Muscle of leg (tissue), 11 donors: ENCODE results near the gene MOSMO. TPM values are rescaled to one million over a fixed set of nuclear protein-coding genes. Genes with fewer than 3 reads are reported as not detected.
A peak's percentile ranks its signal among the peaks of the same experiment; 100 is the strongest.
"Not testable (repeated sequence)": the region's sequence is repeated elsewhere in the genome, so short reads cannot be mapped to it uniquely, and the experiment has no call there.

ENCODE experiments used
- DNase-seq: peaks from one replicate; pipeline ENCODE4 v3.0.0; 2013
- H3K27ac ChIP-seq: one replicate; pipeline ENCODE4 v1.5.1; 2013; ENCODE audit warnings: mild to moderate bottlenecking, low read length, control low read depth
- H3K27me3 ChIP-seq: one replicate; pipeline ENCODE4 v1.6.1; 2013; ENCODE audit warnings: low read length; ENCODE audit not compliant: control insufficient read depth, insufficient read depth
- H3K36me3 ChIP-seq: one replicate; pipeline ENCODE4 v1.6.1; 2013; ENCODE audit warnings: low read length; ENCODE audit not compliant: control insufficient read depth, insufficient read depth
- H3K4me1 ChIP-seq: one replicate; pipeline ENCODE4 v1.6.1; 2013; ENCODE audit warnings: low read length; ENCODE audit not compliant: control insufficient read depth, insufficient read depth
- H3K4me3 ChIP-seq: one replicate; pipeline ENCODE4 v1.5.1; 2013; ENCODE audit warnings: low read length, control low read depth
- H3K9me3 ChIP-seq: replicated peaks from 2 replicates; pipeline ENCODE4 v1.6.1; 2013; ENCODE audit warnings: low read depth, low read length; ENCODE audit not compliant: control insufficient read depth
- WGBS: methylation state at CpG from one replicate; pipeline ENCODE4 v1.1.5; 2013; ENCODE audit warnings: missing lambda C conversion rate; ENCODE audit not compliant: insufficient coverage; 5-methylcytosine and 5-hydroxymethylcytosine counted together
- polyA plus RNA-seq, 8 donors: library from polyadenylated mRNA; unstranded; fragments of 120-200 nt; gene quantifications; one replicate each; pipeline versions ENCODE4 v1.2.1 to v1.2.3, GENCODE V29; 2013; ENCODE audit warnings: inconsistent platforms in 1 of 8, low replicate concordance in 1 of 8; ENCODE audit not compliant: insufficient read length in 8 of 8, insufficient read depth in 1 of 8
- total RNA-seq: library from RNA; stranded (reverse); fragments of 120-200 nt; gene quantifications from one replicate; pipeline ENCODE4 v1.2.4, GENCODE V29; 2013

MOSMO gene
- total and polyA plus RNA-seq, 9 donors: 9.0 to 15.8 (median 12.0) TPM

GRCh38 chr16:21997697-21998480 is 10.0 kb upstream of the MOSMO start:
- Histone ChIP-seq H3K4me1 (peaks cover 12% of the 10 kb centered on the region), H3K9me3 (no peaks in the 10 kb centered on the region), H3K4me3 (no peak overlapping the region), H3K36me3 (no peaks in the 10 kb centered on the region), H3K27me3 (no peaks in the 10 kb centered on the region), H3K27ac (peak overlapping the region; percentile 59)
- 93% methylated on average over 5 of the region's 7 CpGs for WGBS
- peak; percentile 65 for DNase-seq

- peaks cover 12% of the 10 kb centered on the region for H3K4me1 ChIP-seq
- no peaks in the 10 kb centered on the region for H3K9me3 ChIP-seq
- WGBS: no CpG with 5 or more reads among the region's 1 CpG
- no peaks in the 10 kb centered on the region for H3K36me3 ChIP-seq
- H3K4me3 ChIP-seq: no peak overlapping the region
- no peaks in the 10 kb centered on the region for H3K27me3 ChIP-seq
- no peak overlapping the region for H3K27ac ChIP-seq
- DNase-seq: peak; percentile 16
Measured at GRCh38 chr16:22001591-22001990, 6.3 kb upstream of the MOSMO start.

DNA sequence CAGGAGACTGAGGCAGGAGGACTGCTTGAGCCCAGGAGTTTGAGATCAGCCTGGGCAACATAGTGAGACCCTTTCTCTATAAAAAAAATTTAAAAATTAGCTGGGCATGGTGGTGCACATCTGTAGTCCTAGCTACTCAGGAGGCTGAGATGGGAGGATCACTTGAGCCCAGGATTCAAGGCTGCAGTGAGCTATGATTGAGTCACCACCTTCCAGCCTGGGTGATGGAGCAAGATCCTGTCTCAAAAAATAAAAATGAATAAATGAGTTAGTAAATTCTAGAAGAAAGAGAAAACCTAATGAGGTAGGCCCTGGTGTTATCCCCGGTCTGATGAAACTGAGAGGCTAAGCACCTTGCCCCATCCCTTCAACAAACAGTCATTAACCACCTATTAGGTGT is 5.9 kb upstream of the MOSMO start:
- not testable (repeated sequence) for H3K27ac ChIP-seq, H3K27me3 ChIP-seq, H3K36me3 ChIP-seq, H3K9me3 ChIP-seq, H3K4me3 ChIP-seq, DNase-seq
- peaks cover 15% of the 10 kb centered on the region for H3K4me1 ChIP-seq
- no CpG with 5 or more reads among the region's 1 CpG for WGBS

- Histone ChIP-seq H3K4me1 (peaks cover 13% of the 10 kb centered on the region), H3K9me3 (no peaks in the 10 kb centered on the region), H3K36me3 (no peaks in the 10 kb centered on the region), H3K27me3 (no peaks in the 10 kb centered on the region), H3K27ac (no peak overlapping the region), H3K4me3 (no peak overlapping the region)
- no peak for DNase-seq
- WGBS: 90% methylated on average over 2 of the region's 4 CpGs
Measured at GRCh38 chr16:22003195-22003594, 4.7 kb upstream of the MOSMO start.

DNA sequence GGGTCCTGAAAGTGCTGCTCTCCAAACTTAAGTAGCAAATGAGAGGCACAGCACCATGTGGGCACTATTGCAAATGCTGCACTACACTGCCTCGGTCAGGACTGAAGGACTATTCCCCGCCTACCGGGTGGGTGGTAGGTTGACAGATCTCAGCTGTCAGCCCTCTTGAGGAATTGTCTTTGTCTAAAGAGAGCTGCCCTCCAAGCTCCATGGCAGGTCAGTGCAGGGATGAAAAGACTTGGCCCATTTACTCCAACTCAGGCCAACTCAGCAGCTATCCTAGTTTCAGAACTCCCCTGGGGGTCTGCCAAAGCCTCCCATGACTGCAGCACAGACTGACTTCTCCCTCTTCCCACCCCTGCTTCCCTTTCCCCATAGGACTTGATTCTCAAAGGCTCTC is 3.6 kb upstream of the MOSMO start:
- no peak overlapping the region for H3K4me3 ChIP-seq
- no peaks in the 10 kb centered on the region for H3K36me3 ChIP-seq
- H3K27ac ChIP-seq: no peak overlapping the region
- WGBS: 58% methylated on average over 3 of the region's 3 CpGs
- no peak for DNase-seq
- H3K9me3 ChIP-seq: no peaks in the 10 kb centered on the region
- no peaks in the 10 kb centered on the region for H3K27me3 ChIP-seq
- peaks cover 21% of the 10 kb centered on the region for H3K4me1 ChIP-seq

- Histone ChIP-seq H3K27ac (no peak overlapping the region), H3K4me3 (no peak overlapping the region), H3K4me1 (peaks cover 22% of the 10 kb centered on the region), H3K36me3 (no peaks in the 10 kb centered on the region), H3K9me3 (no peaks in the 10 kb centered on the region), H3K27me3 (no peaks in the 10 kb centered on the region)
- no peak for DNase-seq
- WGBS: no CpG with 5 or more reads among the region's 1 CpG
Measured at GRCh38 chr16:22005746-22006145, 2.2 kb upstream of the MOSMO start.

DNA sequence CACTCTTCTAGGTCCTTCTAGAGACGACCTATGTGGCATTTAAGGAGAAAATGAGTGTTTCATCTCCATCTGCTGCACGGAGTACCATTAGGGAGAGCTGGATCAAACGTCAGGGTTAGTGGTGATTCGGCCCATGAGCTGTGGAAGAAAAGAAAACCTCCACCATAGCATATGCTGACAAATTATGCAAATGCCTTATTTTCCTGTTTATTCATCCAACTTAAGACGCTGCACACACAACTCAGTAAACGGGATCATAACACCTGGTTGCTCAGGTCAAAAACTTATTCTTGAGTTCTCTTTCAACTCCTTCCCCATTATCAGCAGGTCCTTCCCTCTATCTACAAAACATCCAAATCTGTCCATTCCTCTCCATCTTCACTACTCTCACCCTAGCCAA is 1.3 kb upstream of the MOSMO start:
- Histone ChIP-seq H3K4me1 (peaks cover 16% of the 10 kb centered on the region), H3K36me3 (no peaks in the 10 kb centered on the region), H3K4me3 (no peak overlapping the region), H3K27me3 (no peaks in the 10 kb centered on the region), H3K9me3 (no peaks in the 10 kb centered on the region), H3K27ac (no peak overlapping the region)
- DNase-seq: no peak
- WGBS: 76% methylated on average over 2 of the region's 6 CpGs

- 25% methylated on average over 2 of the region's 8 CpGs for WGBS
- no peak for DNase-seq
Measured at GRCh38 chr16:22007159-22007508, 777 bp upstream of the MOSMO start.

DNA sequence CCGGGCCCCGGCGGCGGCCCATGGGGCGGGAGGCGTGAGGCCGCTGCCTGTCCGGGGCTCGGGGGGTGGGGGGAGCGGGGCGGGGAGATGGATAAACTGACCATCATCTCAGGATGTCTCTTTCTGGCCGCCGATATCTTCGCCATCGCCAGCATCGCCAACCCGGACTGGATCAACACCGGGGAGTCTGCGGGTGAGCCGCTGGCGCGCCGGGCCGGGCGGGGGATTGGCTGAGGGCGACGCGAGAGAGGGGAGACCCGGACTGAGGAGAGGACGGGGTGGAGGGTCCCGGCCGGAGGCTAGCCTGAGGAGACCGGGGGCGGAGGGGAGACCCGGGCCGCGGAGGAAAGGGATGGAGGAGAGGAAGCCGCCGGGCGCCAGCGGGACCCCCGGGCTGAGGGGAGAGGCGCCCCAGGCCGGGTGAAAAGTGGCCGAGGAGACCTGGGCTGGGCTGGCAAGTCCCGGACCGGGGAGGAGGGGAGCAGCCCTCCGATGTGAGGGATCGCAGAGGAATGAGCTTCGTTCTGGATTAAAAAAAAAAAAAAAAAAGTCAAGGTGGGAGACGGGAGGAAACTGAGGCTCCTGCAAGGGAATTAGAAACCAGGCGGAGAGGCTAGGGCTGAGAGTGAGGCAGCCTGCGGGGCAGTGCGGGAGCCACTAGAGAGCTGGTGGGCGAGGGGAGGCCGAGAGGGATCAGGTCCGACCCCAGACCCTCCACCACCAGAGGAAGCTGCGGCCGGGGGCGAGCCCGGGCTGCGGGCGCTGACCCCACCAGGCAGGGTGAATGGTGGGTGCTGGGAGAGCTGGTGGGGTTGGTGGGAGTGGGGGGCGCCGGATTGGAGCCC is 526 bp downstream of the MOSMO start:
- Histone ChIP-seq H3K4me3 (peak overlapping the region; percentile 87), H3K27ac (no peak overlapping the region), H3K27me3 (no peaks in the 10 kb centered on the region), H3K36me3 (no peaks in the 10 kb centered on the region), H3K4me1 (peaks cover 16% of the 10 kb centered on the region), H3K9me3 (no peaks in the 10 kb centered on the region)
- peak; percentile 7 for DNase-seq
- WGBS: under 1% methylated on average over 44 of the region's 65 CpGs

More at GRCh38 chr16:22007159-22007508, 777 bp upstream of the MOSMO start:
- Histone ChIP-seq H3K36me3 (no peaks in the 10 kb centered on the region), H3K4me3 (peak overlapping the region; percentile 84), H3K9me3 (no peaks in the 10 kb centered on the region), H3K27me3 (no peaks in the 10 kb centered on the region), H3K27ac (no peak overlapping the region), H3K4me1 (peaks cover 16% of the 10 kb centered on the region)

DNA sequence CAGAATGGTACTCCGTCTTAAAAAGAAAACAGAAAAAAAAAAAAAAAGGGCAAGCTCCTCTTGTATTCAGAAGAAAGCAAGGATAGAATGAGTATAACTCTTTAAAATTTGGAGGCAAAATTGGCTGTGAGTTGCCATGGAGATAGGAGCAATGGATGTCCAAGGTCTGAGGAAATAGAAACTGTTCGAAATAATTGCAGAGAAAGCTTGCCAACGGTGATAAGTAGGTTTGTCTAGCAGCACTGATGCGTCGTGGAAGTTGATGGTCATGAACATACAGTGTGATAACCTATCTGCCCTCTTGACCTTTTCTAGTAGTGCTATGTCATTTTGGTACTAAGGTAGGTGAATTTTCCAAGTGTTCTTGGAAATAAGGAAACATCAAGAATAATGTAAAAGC is 3.0 kb downstream of the MOSMO start:
- WGBS: 88% methylated on average over 1 of the region's 5 CpGs
- DNase-seq: no peak
- Histone ChIP-seq H3K36me3 (no peaks in the 10 kb centered on the region), H3K4me3 (no peak overlapping the region), H3K27me3 (no peaks in the 10 kb centered on the region), H3K4me1 (peaks cover 16% of the 10 kb centered on the region), H3K27ac (no peak overlapping the region), H3K9me3 (no peaks in the 10 kb centered on the region)
